GM23248 (cell line): ENCODE data around the gene WFDC9.

Experiments used
- EZH2 ChIP-seq: fragments of 200-600 bp; sonication (generic); IDR thresholded peaks from 2 replicates; pipeline ENCODE4 v1.6.1; 2018; ENCODE audit warnings: antibody characterized with exemption, mild to moderate bottlenecking; ENCODE audit not compliant: insufficient read depth, poor library complexity, severe bottlenecking
- EZH2phosphoT487 ChIP-seq: fragments of 200-600 bp; sonication (generic); IDR thresholded peaks from 2 replicates; pipeline ENCODE4 v1.6.1; 2018; ENCODE audit warnings: antibody characterized with exemption, moderate library complexity, mild to moderate bottlenecking, low read depth; ENCODE audit not compliant: insufficient read depth

GRCh38 chr20:45639687-45640086 is 8.6 kb upstream of the WFDC9 start:
- TF ChIP-seq EZH2phosphoT487 (no peak), EZH2 (no peak)
